Measurements from ENCODE around the gene DDX18.

Gene DDX18

GRCh38 chr2:117879003-117879402, 64.5 kb downstream of the DDX18 start:
- Histone ChIP-seq H3K36me3 (replicated peaks) (no peaks in the 10 kb centered on the region), H3K27ac (no peak overlapping the region), H3K27me3 (replicated peaks) (no peaks in the 10 kb centered on the region), H3K4me3 (ENCODE audit: low read depth, low read length) (no peak overlapping the region)
- TF ChIP-seq, protein P1, sequence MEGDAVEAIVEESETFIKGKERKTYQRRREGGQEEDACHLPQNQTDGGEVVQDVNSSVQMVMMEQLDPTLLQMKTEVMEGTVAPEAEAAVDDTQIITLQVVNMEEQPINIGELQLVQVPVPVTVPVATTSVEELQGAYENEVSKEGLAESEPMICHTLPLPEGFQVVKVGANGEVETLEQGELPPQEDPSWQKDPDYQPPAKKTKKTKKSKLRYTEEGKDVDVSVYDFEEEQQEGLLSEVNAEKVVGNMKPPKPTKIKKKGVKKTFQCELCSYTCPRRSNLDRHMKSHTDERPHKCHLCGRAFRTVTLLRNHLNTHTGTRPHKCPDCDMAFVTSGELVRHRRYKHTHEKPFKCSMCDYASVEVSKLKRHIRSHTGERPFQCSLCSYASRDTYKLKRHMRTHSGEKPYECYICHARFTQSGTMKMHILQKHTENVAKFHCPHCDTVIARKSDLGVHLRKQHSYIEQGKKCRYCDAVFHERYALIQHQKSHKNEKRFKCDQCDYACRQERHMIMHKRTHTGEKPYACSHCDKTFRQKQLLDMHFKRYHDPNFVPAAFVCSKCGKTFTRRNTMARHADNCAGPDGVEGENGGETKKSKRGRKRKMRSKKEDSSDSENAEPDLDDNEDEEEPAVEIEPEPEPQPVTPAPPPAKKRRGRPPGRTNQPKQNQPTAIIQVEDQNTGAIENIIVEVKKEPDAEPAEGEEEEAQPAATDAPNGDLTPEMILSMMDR (IDR thresholded peaks at IDR 0.05; ENCODE audit: low read depth, low read length, missing control alignments), result no peak
- in situ Hi-C loops (cut with HindIII; ENCODE audit: low pct_ligation_motif_present, low sequenced_read_pairs), result no loop called here
- no peak for DNase-seq

All from brain microvascular endothelial cell (primary cell).